ENCODE measurements around the gene MEIS1. TPM values are rescaled to one million over a fixed set of nuclear protein-coding genes. Genes with fewer than 3 reads are reported as not detected.

The MEIS1 gene
- total and polyA plus RNA-seq, 2 of the 8 experiments (the other 6 are each of a cell fraction or from before 2014, with no cell fraction given) = 0.17 to 1.2 TPM

DNA sequence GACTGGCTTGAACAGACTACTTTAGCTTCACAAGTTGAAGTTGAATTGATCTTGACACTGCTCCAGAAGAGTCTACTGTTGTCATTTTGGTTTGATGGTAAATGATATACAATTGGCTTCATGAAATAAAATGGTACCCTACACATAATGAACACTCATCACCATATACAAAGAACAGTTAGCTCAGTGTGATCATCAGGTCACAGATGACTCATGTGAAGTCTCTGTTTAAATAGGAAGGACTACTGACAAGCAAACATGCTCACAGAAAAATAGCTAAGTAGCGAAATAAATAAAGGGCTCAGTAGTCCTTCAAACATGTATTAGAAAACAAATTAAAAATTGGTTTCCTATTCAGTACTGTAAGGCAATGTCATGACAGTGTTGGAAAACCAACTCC lies 96.2 kb downstream of the MEIS1 start (continued):
- TF ChIP-seq SUZ12 (IDR thresholded peaks at IDR 0.05; ENCODE audit: low read length) = no peak
- no peak for TF ChIP-seq FOSL1 (IDR thresholded peaks at IDR 0.05; ENCODE audit: insufficient read depth, low read depth, low read length)

Measured in H1 (cell line).